ENCODE measurements around the gene CCDC198.

- TF ChIP-seq POLR2A (IDR thresholded peaks at IDR 0.05) (no peak), CTCF (IDR thresholded peaks at IDR 0.05) (no peak)
These were observed 5.0 kb upstream of the CCDC198 start for GRCh38 chr14:57498659-57499058.
